Caki2 (cell line): ENCODE measurements around the gene MARCHF3. TPM values are rescaled to one million over a fixed set of nuclear protein-coding genes. Genes with fewer than 3 reads are reported as not detected.

Experiments
- DNase-seq: peaks from one replicate; pipeline ENCODE4 v3.0.0-alpha.2; 2015; ENCODE audit warnings: low read depth
- in situ Hi-C: cut with HindIII; loops from 2 replicates; pipeline ENCODE4 v1.10.0; 2016; ENCODE audit warnings: low sequenced_read_pairs, low pct_unique_long_range_greater_than_20kb, mixed read lengths
- total RNA-seq: library from RNA; depleted of rRNA; stranded (reverse); fragments of >200 nt; shearing (Covaris generic); gene quantifications from 2 replicates; pipeline ENCODE4 v1.2.3, GENCODE V29; 2014; ENCODE audit warnings: low replicate concordance

MARCHF3 gene
- total RNA-seq, 1 experiment from 2014 or later: 2.0 TPM

GRCh38 chr5:126972062-126972895 lies 58.1 kb downstream of the MARCHF3 start:
- in situ Hi-C loops: no loop called here
- DNase-seq: no peak

- in situ Hi-C loops: no loop called here
- no peak for DNase-seq
These were observed 58.8 kb downstream of the MARCHF3 start for GRCh38 chr5:126971455-126972031.

- no peak for DNase-seq
- in situ Hi-C loops: no loop called here
These were observed 59.8 kb downstream of the MARCHF3 start for GRCh38 chr5:126970517-126971017.

- no peak for DNase-seq
- in situ Hi-C loops: no loop called here
These were observed 60.8 kb downstream of the MARCHF3 start for GRCh38 chr5:126969548-126969947.

GRCh38 chr5:126967808-126968466 lies 62.4 kb downstream of the MARCHF3 start:
- in situ Hi-C loops: no loop called here
- no peak for DNase-seq

- in situ Hi-C loops: no loop called here
- no peak for DNase-seq
These were observed 64.9 kb downstream of the MARCHF3 start for GRCh38 chr5:126965487-126965886.

GRCh38 chr5:126965061-126965475 lies 65.3 kb downstream of the MARCHF3 start:
- in situ Hi-C loops: no loop called here
- no peak for DNase-seq

- in situ Hi-C loops: no loop called here
- DNase-seq: no peak
These were observed 66.5 kb downstream of the MARCHF3 start for GRCh38 chr5:126963822-126964375.

GRCh38 chr5:126961702-126962101 lies 68.7 kb downstream of the MARCHF3 start:
- DNase-seq: no peak
- in situ Hi-C loops: no loop called here

GRCh38 chr5:126961128-126961527 lies 69.2 kb downstream of the MARCHF3 start:
- in situ Hi-C loops: no loop called here
- DNase-seq: no peak

GRCh38 chr5:126959188-126959587 lies 71.2 kb downstream of the MARCHF3 start:
- no peak for DNase-seq
- in situ Hi-C loops: no loop called here

GRCh38 chr5:126956991-126957390 lies 73.4 kb downstream of the MARCHF3 start:
- in situ Hi-C loops: no loop called here
- no peak for DNase-seq

- in situ Hi-C loops: no loop called here
- DNase-seq: no peak
These were observed 75.4 kb downstream of the MARCHF3 start for GRCh38 chr5:126954981-126955380.

GRCh38 chr5:126953640-126954039 lies 76.7 kb downstream of the MARCHF3 start:
- DNase-seq: no peak
- in situ Hi-C loops: no loop called here

GRCh38 chr5:126949475-126949874 lies 80.9 kb downstream of the MARCHF3 start:
- in situ Hi-C loops: no loop called here
- DNase-seq: no peak

- no peak for DNase-seq
- in situ Hi-C loops: no loop called here
These were observed 81.9 kb downstream of the MARCHF3 start for GRCh38 chr5:126948453-126948852.

GRCh38 chr5:126948011-126948355 lies 82.4 kb downstream of the MARCHF3 start:
- in situ Hi-C loops: no loop called here
- DNase-seq: no peak

GRCh38 chr5:126947146-126948010 lies 83.0 kb downstream of the MARCHF3 start:
- no peak for DNase-seq
- in situ Hi-C loops: no loop called here
